ENCODE data around the gene NDRG3.
"Not testable (repeated sequence)": the region's sequence is repeated elsewhere in the genome, so short reads cannot be mapped to it uniquely, and the experiment has no call there.

NDRG3 gene

GRCh38 chr20:36686504-36686903 is 59.4 kb downstream of the NDRG3 start:
- DNase-seq, result no peak

DNA sequence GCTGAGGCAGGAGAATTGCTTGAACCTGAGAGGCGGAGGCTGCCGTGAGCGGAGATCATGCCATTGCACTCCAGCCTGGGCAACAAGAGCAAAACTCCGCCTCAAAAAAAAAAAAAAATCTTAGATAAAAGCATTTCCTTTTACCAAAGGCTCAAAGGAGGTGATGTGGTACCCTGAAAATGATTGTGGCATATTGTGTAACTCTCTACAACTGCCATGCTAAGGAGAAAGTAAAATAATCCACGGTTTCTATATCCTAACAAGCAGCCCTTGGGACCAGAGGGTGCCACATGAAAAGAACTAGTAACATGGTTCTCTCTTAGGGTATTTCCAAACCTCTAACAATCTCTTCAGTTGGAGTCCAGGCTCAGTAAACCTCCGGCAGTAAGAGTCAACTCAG is 61.1 kb downstream of the NDRG3 start:
- no peak for DNase-seq

- no peak for DNase-seq
These were observed 63.6 kb downstream of the NDRG3 start for GRCh38 chr20:36682311-36682710.

DNA sequence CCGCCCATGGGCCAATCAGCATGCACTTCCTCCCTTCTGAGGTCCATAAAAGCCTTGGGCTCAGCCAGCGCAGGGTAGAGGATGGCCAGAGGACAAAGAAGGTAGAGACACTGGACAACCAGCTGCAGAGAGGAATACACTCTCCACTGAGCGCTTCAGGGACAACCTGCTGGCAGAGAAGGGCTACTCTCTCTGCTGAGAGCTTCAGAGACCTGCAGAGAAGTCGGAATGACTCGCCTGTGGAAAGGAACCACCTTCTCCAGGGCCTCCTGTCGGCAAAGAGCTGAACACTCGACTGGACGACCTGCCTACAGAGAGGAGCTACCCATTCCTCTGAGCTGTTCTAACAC is 68.5 kb downstream of the NDRG3 start:
- no peak for DNase-seq

DNA sequence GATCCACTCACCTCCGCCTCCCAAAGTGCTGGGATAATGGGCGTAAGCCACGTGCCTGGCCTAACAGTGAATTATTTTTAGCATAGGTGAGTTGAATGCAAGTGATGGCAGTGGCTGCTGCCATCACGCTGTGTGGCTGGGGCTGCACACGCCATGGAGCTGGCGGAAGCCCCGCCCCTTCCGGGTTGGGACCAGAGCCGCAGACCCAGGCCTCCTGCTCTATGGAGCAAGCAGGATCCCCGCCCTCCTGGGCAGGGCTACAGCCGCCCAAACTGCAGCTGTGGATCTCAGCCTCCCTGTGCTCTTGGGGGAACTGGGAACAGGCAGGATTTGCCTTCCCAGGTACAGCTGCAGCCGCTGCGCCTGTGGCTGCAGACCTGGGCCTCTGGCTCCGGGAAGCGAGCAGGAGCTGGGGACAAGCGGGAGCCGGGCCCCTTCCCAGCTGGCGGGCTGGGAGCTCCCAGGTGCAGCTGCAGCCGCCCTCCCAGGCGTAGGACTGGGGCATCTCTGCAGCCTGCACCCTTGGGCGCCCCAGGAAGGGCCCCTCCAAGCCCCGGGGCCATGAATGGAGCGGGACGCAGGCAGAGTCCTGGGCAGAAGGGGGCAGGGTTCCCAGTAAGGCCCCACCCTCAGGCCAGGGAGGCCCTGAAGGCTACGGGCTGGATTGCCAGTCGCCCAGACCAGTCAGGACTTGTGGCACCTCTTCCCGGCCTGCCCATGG is 69.0 kb downstream of the NDRG3 start:
- no peak for DNase-seq

- DNase-seq, result not testable (repeated sequence)
These were observed 70.3 kb downstream of the NDRG3 start for GRCh38 chr20:36675545-36675944.

DNA sequence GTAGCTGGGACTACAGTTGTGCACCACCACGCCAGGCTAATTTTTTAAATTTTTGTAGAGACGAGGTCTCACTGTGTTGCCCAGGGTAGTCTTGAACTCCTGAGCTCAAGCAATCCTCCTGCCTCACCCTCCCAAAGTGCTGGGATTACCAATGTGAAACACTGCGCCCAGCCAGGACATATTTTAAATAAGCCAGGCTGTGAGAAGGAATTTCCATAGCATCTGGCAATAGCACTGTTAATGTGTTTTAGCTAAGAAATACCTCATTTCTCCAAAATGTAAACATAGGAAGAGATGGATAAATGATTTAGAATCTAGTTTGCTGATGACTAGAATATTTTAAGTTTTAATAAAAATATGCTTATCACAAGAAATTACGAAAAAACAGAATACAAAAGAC is 72.9 kb downstream of the NDRG3 start:
- no peak for DNase-seq

GRCh38 chr20:36670665-36671357 is 75.1 kb downstream of the NDRG3 start:
- no peak for DNase-seq

DNA sequence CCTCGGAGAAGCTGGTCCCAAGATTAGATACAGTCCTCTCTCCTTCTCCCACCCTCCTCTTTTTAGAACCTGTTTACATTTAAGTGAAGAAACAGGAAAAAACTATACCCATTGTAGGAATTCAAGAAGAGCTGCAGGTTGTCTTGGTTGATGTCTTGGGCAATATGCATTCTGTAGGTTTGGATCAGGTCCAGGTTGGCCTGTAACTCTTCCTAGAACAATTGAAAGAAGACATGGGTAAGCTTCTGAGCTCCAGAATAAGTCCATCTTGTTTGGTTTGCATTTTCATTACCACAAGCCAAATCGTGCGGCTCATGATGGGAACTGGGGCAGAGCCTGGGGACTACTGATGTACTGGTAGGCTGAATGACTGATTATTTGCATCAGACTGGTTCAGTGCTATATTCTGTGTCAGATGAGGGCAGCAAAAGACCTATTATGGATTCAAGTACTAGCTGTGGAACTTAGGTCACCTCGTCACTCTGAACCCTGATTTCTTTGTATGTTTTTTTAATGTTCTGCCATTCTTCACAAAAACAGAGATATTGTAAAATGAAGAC is 79.6 kb downstream of the NDRG3 start:
- no peak for DNase-seq

DNA sequence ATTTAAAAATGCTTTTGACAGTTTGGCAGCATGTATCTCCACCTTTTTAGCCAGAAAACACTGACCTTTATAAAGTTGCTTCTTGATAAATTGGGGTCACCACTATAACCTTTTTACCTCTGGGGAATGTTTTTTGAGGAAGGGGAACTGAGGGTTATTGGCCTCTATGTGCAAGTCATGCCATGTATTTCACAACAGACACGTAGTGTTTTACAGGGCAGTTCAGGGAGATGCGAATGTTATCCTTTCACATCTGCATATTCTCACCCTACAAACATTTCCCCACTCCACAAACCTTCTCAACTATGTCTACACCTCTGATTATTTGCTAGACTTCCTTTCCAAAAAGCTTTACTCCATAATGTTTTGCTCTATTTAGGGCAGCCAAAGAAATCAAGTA is 82.9 kb downstream of the NDRG3 start:
- DNase-seq, result no peak

DNA sequence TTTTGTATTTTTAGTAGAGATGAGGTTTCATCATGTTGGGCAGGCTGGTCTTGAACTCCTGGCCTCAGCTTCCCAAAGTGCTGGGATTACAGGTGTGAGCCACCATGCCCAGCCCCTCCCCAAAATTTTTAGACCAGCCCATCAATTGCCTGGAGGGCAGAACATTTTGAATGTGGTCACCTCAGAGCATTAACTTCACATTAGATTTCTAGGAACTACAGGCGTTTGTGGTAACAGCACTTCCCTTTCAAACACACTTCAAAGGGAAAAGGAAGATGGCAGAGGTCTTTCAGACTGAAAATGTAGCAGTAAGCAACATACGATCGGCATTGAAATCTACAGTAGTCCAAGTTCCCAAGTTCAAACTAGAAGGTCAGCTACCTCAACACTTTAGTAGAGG is 87.6 kb downstream of the NDRG3 start:
- no peak for DNase-seq

- DNase-seq, result no peak
These were observed 89.2 kb downstream of the NDRG3 start for GRCh38 chr20:36656733-36657132.

DNA sequence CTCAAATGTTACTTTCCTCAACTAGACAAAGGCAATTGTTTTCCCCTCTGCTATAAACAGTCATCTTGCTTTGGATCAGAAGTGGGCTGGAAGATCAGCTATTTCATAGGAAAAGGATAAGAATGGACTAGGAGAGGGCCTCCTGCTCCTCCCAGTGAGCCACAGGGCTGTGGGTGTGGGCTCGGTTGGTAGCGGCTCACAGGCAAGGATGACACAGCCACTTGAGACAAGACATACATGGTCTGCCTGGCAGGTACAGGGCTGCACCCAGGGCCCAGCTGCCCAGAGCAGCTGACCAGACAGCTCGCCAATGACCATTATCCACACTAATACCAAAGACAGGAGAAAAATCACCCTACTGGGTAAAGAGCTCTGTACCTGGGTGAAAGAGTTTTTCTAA is 90.9 kb downstream of the NDRG3 start:
- no peak for DNase-seq

DNA sequence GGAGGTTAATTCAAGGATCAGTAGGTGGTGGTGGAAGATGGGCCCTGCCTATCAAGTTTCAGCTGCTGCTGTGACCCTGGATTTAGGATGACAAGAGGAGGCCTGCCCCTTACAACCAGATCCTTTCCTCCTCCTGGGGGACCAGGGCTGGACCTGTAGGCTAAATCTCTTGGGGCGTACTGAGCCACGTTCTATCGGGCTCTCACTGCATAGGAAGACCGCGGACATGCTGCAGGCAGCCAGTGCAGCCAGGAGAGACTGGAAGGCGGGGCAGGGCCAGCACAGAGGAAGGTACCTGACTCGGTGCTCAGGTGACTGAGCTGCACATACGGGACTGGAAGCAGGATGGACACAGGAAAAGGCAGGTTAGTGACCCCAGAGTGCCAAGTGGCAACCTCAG is 91.4 kb downstream of the NDRG3 start:
- no peak for DNase-seq

DNA sequence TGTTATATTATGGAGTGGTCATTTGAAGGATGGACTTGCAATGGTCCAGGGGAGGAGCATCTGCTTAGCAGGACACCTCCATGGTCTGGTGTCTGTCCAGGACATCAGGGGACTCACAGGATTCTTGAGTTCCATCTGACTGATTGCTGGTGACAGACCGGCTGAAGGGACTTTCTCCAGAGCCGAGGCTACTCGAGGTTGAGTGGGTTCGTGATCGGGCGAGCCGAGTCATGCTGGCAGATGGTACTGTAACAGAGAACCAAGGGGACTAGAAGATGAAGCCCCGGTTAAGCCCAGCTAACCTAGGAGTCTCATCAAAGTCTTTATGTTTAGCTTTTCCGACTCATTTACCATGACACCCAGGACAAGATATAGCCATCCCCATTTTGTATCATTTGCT is 92.4 kb downstream of the NDRG3 start:
- peak; percentile 36 for DNase-seq

DNA sequence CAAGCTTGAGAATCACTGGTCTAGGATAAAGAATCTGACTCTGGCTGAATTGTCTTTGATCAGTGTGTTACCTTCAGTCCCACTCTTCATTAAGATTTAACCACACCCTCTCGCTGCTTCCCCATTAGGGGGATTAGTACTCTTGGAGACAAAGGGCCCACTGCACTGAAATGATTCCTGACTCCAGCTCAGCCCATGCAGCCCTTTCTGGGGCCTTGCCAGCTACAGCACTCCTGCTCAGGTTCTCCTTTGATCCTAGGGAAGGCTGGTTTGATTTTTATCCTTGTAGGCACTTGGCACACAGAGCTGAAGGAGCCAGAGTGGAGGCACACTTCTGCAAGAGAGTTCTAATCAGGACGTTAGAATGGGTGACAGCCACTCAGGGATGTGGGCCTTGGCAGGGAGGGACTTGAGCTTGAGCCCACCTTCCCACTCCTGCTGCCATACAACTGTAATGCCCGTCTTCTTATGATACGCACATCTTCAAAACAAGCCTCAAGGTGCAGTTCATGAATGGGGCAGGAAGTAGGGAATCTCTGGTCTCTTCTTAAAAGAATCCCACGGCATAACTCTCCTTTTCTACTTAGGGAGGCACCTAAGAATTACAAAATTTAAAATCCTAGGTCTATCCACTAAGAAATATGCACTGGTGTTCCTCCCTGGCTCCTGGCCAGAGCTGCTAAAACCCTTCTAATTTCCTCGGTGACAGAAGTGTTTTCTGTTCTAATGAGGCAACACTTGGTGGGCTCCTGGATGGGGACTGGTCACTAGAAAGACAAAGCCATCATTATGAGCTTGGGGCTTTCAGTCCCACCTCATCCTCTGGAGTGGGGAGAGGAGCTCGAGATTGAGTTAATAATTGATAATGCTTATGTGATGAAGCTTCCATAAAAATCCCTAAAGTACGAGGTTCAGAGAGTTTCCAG is 98.4 kb downstream of the NDRG3 start:
- peak; percentile 17 for DNase-seq

GRCh38 chr20:36646678-36647077 is 99.2 kb downstream of the NDRG3 start:
- DNase-seq, result no peak

GRCh38 chr20:36645998-36646397 is 99.9 kb downstream of the NDRG3 start, which contains the start of gene SLA2:
TSS of gene SLA2 (minus strand) at chr20:36646196. CDS start at chr20:36641335, 4,861 bp downstream.
- no peak for DNase-seq

DNA sequence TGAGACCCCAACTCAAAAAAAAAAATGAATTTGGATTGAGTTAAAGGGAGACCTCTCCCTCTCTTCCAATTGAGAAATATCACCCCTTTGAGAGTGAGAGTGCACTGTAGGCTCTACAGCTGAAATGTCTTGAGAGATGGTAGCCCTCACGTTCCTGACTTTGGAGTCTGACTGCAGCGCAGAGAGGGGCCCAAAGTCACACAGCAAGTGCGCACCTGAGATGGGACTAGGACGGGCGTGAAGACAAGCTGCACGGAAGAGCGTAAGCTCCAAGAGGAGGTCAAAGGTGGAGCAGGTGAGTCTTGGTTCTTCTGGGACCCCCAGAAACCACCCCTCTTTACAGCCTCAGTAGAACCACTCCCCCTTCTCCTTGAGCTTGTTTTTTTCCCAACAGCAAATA is 100.5 kb downstream of the NDRG3 start:
- no peak for DNase-seq

DNA sequence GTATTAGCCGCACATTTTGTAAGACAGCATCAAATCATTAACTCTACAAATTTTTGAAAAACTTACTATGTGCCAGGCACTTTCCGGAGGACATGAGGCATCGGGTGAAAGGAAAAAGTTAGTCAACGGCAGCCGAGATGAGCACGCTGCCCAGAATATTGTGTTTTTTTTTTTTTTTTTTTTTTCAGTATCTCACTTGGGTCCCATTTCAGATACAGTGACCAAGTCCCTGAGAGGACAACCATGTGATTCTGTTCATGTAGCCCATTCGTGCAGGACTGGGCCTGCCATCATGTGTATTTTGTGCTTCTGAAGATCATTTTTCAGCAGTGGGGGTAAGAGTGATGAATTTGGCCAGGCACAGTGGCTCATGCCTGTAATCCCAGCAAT is 101.2 kb downstream of the NDRG3 start:
- DNase-seq, result no peak

GRCh38 chr20:36644032-36644705 is 101.7 kb downstream of the NDRG3 start:
- DNase-seq, result no peak

DNA sequence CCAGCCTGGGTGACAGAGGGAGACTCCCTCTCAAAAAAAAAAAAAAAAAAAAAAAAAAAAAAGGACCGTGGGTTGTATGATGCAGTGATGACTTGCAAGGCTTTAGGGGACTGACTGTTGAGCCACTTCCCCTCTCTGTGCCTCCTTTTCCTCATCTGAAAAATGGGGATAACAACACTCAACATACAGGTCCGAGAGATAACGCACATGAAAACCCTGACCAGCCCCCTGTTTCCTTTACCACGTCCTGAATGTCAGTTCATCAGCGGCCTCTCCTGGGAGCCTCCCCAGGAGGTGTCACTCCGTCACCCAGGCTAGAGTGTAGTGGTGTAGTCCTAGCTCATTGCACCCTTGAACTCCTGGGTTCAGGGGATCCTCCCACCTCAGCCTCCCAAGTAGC is 103.8 kb downstream of the NDRG3 start:
- no peak for DNase-seq

DNA sequence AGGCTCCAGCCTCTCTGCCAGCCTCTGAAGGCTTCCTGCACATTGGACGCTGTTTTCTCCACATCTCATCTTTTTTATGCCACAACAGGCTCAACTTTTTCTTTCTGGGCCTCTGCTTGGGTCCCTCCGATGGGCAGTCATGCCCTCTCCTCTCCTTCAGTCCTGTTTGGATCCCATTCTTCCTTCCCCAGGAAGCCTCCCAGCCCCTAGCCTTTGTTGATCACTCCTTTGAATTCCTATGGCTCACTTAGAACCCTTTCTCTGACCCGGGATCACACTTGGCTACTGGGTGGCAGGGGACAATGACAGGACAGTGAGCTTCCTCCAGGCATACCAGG is 104.4 kb downstream of the NDRG3 start:
- no peak for DNase-seq
